Calu3 (cell line): ENCODE results near the gene SHCBP1L. TPM values are rescaled to one million over a fixed set of nuclear protein-coding genes. Genes with fewer than 3 reads are reported as not detected.

Experiments used
- Bru-seq: library from RNA; stranded (reverse); fragments of 400-500 nt; gene quantifications from one replicate; lab custom pipeline; 2021; lab: Mats Ljungman, UMichigan
- BruChase-seq, 2 experiments: library from RNA; stranded (reverse); fragments of 400-500 nt; gene quantifications; one replicate each; lab custom pipeline; 2021; lab: Mats Ljungman, UMichigan
- BruUV-seq: library from RNA; stranded (reverse); fragments of 400-500 nt; replicated peaks from 2 replicates; lab custom pipeline; 2021; lab: Mats Ljungman, UMichigan
- CTCF ChIA-PET: fragments of 300-600 bp; sonication (Branson Sonifier 250); formaldehyde crosslinking; loops from one replicate; lab custom pipeline; 2022; ENCODE audit warnings: antibody characterized with exemption; lab: Charles Lee
- DNase-seq: peaks from one replicate; pipeline ENCODE4 v3.0.0; 2022
- H3K27ac Mint-ChIP-seq: one replicate; pipeline ENCODE4 v1.8.0; 2022; ENCODE audit warnings: mixed read lengths; ENCODE audit not compliant: unreplicated experiment
- H3K27me3 Mint-ChIP-seq: one replicate; pipeline ENCODE4 v1.8.0; 2022; ENCODE audit warnings: mixed read lengths; ENCODE audit not compliant: unreplicated experiment
- H3K36me3 Mint-ChIP-seq: one replicate; pipeline ENCODE4 v1.8.0; 2022; ENCODE audit warnings: mild to moderate bottlenecking, moderate library complexity, mixed read lengths; ENCODE audit not compliant: insufficient read depth, unreplicated experiment
- H3K4me1 Mint-ChIP-seq: one replicate; pipeline ENCODE4 v1.8.0; 2022; ENCODE audit warnings: mild to moderate bottlenecking, low read depth, mixed read lengths; ENCODE audit not compliant: unreplicated experiment
- H3K4me3 Mint-ChIP-seq: one replicate; pipeline ENCODE4 v1.8.0; 2022; ENCODE audit warnings: mild to moderate bottlenecking, low read depth, moderate library complexity, mixed read lengths; ENCODE audit not compliant: unreplicated experiment
- H3K9me3 Mint-ChIP-seq: one replicate; pipeline ENCODE4 v1.8.0; 2022; ENCODE audit warnings: low read depth, mixed read lengths; ENCODE audit not compliant: unreplicated experiment
- intact Hi-C: fragments of 100-400 bp; cut with micrococcal nuclease; formaldehyde crosslinking; loops from one replicate; pipeline ENCODE4 v1.10.0; 2022; ENCODE audit not compliant: unreplicated experiment
- long read RNA-seq: library from polyadenylated mRNA; stranded (forward); transcript quantifications from one replicate; pipeline ENCODE4 v2.0.0, GENCODE V29; 2022
- total RNA-seq: library from RNA; stranded (reverse); gene quantifications from 2 replicates; pipeline ENCODE4 v1.2.3, GENCODE V29; 2022
- TF ChIP-seq, protein P1 (sequence below): fragments of 200-600 bp; IDR thresholded peaks from one replicate; pipeline ENCODE4 v1.8.0; 2022; ENCODE audit warnings: antibody characterized with exemption; ENCODE audit not compliant: unreplicated experiment

The SHCBP1L gene
- total RNA-seq, result not detected in 2 replicates
- Bru-seq, nascent RNA, result percentile 4 among the genes with signal in this experiment
- percentile 3 among the genes with signal in this experiment for BruChase-seq, experiment 1, labeled RNA remaining after a 6-hour chase
- percentile 5 among the genes with signal in this experiment for BruChase-seq, experiment 2, labeled RNA remaining after a 2-hour chase
- long read RNA-seq, result 0 reads

DNA sequence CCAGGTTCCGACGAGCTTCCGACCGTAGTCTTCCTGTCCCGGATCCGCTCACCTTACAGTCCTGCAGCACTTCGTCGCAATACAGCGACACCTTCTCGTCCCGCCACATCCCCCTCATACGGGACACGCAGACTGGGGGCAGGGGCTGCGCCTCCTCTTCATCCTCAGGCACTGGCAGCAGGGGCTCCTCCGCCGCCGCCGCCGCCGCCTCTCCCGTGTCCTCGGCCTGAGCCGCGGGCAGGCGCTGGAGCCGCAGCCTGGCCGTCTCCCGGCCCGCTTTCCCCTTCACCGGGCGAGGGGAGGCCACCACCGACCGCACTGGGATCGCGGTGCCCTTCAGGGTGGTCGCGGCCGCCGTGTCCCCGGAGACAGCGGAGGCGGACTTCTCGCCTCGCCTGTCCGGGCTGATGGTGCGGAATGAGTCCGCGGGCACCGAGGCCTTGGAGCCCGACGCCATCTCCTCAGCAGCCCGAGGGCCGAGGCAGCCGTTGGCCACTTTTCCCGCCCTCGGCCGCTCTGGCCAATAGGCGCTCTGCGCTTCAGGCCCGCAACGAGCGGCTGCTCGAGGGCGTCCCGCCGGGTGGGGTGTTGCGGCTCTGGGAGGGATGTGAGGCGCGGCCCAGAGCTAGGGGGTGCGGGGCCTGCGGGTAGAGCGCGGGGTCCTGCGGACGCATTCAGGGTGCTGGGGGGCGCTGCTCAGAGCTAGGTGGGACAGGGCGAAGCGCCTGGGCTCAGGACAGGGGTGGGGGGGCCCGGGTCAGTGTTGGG lies at the start of gene SHCBP1L:
Gene SHCBP1L (minus strand): TSS at position 490 of the 768 bp plus-strand sequence. CDS start 33 bp downstream, at position 457.
- intact Hi-C loops, result no loop called here
- TF ChIP-seq, protein P1, sequence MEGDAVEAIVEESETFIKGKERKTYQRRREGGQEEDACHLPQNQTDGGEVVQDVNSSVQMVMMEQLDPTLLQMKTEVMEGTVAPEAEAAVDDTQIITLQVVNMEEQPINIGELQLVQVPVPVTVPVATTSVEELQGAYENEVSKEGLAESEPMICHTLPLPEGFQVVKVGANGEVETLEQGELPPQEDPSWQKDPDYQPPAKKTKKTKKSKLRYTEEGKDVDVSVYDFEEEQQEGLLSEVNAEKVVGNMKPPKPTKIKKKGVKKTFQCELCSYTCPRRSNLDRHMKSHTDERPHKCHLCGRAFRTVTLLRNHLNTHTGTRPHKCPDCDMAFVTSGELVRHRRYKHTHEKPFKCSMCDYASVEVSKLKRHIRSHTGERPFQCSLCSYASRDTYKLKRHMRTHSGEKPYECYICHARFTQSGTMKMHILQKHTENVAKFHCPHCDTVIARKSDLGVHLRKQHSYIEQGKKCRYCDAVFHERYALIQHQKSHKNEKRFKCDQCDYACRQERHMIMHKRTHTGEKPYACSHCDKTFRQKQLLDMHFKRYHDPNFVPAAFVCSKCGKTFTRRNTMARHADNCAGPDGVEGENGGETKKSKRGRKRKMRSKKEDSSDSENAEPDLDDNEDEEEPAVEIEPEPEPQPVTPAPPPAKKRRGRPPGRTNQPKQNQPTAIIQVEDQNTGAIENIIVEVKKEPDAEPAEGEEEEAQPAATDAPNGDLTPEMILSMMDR, result no peak
- no peak within 1 kb of the TSS for H3K4me3 Mint-ChIP-seq
- no peaks in the 10 kb centered on the region for H3K36me3 Mint-ChIP-seq
- no peak for DNase-seq
- no peaks in the 10 kb centered on the region for H3K27me3 Mint-ChIP-seq
- H3K4me1 Mint-ChIP-seq, result no peaks in the 10 kb centered on the region
- BruUV-seq, result no TSS peak
- no peak within 1 kb of the TSS for H3K27ac Mint-ChIP-seq
- CTCF ChIA-PET, result no interaction called here
- no peaks in the 10 kb centered on the region for H3K9me3 Mint-ChIP-seq

DNA sequence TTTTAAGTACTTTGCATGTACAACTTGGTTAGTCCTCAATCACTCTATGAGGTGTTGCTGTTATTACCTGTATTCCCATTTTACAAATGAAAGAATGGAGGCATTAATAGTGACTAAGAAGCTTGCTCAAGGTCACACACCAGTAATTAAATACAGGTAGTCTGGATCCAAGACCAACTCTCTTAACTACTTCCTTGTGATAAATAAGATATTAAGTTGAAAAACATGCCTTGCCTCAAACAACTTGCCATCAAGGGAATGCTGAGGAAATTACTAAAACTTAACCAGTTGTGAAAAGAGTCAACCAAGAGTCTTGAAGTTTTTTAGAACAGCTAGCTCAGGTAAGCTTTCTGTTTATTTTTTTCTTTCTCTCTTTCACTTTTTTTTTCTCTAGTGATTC lies 49.3 kb upstream of the SHCBP1L start:
- TF ChIP-seq, protein P1, result no peak
- H3K27ac Mint-ChIP-seq, result peak overlapping the region; percentile 76
- no TSS peak for BruUV-seq
- peak overlapping the region; percentile 50 for H3K4me3 Mint-ChIP-seq
- peaks cover 4% of the 10 kb centered on the region for H3K36me3 Mint-ChIP-seq
- intact Hi-C loops, result loop anchor here (2.0 kb wide), 1 partner anchor 29 kb away; no protein-coding TSS in a partner anchor
- no peaks in the 10 kb centered on the region for H3K27me3 Mint-ChIP-seq
- CTCF ChIA-PET, result interaction anchor here (0.6 to 2.7 kb wide), 8 partner anchors 11 to 513 kb away, joined by 3 to 12 read pairs (median 5); no protein-coding TSS in a partner anchor
- peaks cover 64% of the 10 kb centered on the region for H3K4me1 Mint-ChIP-seq
- H3K9me3 Mint-ChIP-seq, result peaks cover 3% of the 10 kb centered on the region
- DNase-seq, result no peak

DNA sequence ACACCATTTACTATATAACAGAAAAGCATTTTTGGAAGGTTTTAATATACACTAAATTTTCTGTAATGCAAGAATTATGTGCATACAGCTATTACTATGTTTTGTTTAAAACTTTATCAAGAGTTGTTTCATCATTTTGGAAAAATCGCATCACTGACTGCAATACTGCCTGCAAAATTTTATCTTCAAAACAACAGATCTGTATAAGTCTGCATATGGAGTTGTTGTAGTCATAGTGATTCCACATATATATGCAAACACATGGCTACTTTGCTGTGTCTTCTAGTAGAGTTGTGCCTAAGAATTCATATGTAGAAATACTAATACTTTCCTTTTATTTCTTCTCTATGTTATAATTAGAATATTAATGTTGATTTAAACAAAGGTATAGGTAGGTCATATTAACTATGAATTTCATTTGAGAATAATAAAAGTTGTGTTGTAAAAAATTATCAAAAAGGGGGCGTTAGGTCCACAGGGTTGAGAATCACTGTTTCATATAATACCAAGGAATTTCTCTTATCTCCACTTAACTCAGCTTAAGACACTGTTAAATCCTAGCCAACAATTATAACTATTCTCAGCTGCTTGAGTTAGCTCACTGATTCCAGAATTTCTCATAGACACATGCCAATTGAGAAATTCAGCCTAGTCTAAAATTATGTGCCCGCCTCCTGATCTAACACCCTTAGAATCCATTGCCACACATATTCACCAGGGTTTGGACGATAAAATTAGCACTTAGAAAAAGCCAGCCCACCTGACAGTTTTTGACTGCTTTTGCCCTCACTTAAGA lies 47.4 kb upstream of the SHCBP1L start:
- CTCF ChIA-PET, result no interaction called here
- TF ChIP-seq, protein P1, result no peak
- BruUV-seq, result no TSS peak
- no peak for DNase-seq
- peaks cover 63% of the 10 kb centered on the region for H3K4me1 Mint-ChIP-seq
- H3K36me3 Mint-ChIP-seq, result peaks cover 4% of the 10 kb centered on the region
- no peaks in the 10 kb centered on the region for H3K27me3 Mint-ChIP-seq
- intact Hi-C loops, result no loop called here
- no peak overlapping the region for H3K4me3 Mint-ChIP-seq
- no peak overlapping the region for H3K27ac Mint-ChIP-seq
- no peaks in the 10 kb centered on the region for H3K9me3 Mint-ChIP-seq

DNA sequence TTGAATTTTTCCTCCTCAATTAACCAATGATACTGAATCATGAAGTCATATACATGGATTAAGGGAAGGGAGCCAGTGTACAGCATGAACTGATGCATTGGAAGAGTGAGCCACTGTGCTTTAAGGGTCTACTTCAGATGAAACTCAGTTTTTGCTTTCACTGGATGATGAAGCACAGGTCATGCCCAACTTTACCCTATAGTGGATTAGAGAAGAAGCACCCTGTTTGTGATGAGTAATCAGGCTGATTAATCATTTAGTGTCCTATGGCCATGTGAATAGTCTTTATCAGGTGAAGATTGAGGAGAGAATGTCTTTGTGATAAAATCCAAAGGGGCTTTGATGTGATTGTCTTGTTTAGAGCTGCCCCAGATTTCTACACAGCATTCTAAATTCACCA lies 45.5 kb upstream of the SHCBP1L start:
- no TSS peak for BruUV-seq
- DNase-seq, result no peak
- Mint-ChIP-seq H3K36me3 (peaks cover 4% of the 10 kb centered on the region), H3K4me3 (no peak overlapping the region), H3K27ac (no peak overlapping the region), H3K4me1 (peaks cover 45% of the 10 kb centered on the region), H3K27me3 (no peaks in the 10 kb centered on the region), H3K9me3 (no peaks in the 10 kb centered on the region)
- intact Hi-C loops, result no loop called here
- CTCF ChIA-PET, result no interaction called here
- TF ChIP-seq, protein P1, result no peak
